ENCODE data around the gene SORCS2. TPM values are rescaled to one million over a fixed set of nuclear protein-coding genes. Genes with fewer than 3 reads are reported as not detected.

The SORCS2 gene
- total and polyA plus RNA-seq, 12 donors, result 0.67 to 15.5 (median 1.3) TPM

GRCh38 chr4:7610022-7610670 lies 417.8 kb downstream of the SORCS2 start:
- intact Hi-C loops (cut with DNase I), result no loop called here
- Histone ChIP-seq H3K27ac (no peak overlapping the region), H3K36me3 (replicated peaks in 1 of 2) (no peaks in the 10 kb centered on the region), H3K9me3 (replicated peaks in 1 of 3) (no peaks in the 10 kb centered on the region), H3K4me1 (replicated peaks in 1 of 2) (no peaks in the 10 kb centered on the region), H3K27me3 (no peaks in the 10 kb centered on the region), H3K4me3 (no peak overlapping the region)
- no peak for TF ChIP-seq CTCF (IDR thresholded peaks at IDR 0.05)
- TF ChIP-seq POLR2A (IDR thresholded peaks at IDR 0.05), result no peak
- no peak for DNase-seq
- 72 to 79% (median 76%) methylated on average over 13 to 17 of the region's 17 CpGs for WGBS, 4 donors

GRCh38 chr4:7610841-7611240 lies 418.5 kb downstream of the SORCS2 start:
- Histone ChIP-seq H3K9me3 (replicated peaks in 1 of 3) (no peaks in the 10 kb centered on the region), H3K4me3 (no peak overlapping the region), H3K4me1 (replicated peaks in 1 of 2) (no peaks in the 10 kb centered on the region), H3K27ac (no peak overlapping the region), H3K36me3 (replicated peaks in 1 of 2) (no peaks in the 10 kb centered on the region), H3K27me3 (no peaks in the 10 kb centered on the region)
- intact Hi-C loops (cut with DNase I), result no loop called here
- DNase-seq, result no peak
- TF ChIP-seq CTCF (IDR thresholded peaks at IDR 0.05), result no peak
- no peak for TF ChIP-seq POLR2A (IDR thresholded peaks at IDR 0.05)
- 85 to 93% (median 88%) methylated on average over 2 to 8 of the region's 8 CpGs for WGBS, 4 donors

GRCh38 chr4:7612311-7612897 lies 420.1 kb downstream of the SORCS2 start:
- intact Hi-C loops (cut with DNase I), result no loop called here
- H3K9me3 ChIP-seq (replicated peaks in 1 of 3), result no peaks in the 10 kb centered on the region
- 83 to 92% (median 87%) methylated on average over 9 to 16 of the region's 16 CpGs for WGBS, 4 donors
- no peak overlapping the region for H3K4me3 ChIP-seq
- DNase-seq, result no peak
- no peaks in the 10 kb centered on the region for H3K4me1 ChIP-seq (replicated peaks in 1 of 2)
- no peak overlapping the region for H3K27ac ChIP-seq
- H3K36me3 ChIP-seq (replicated peaks in 1 of 2), result no peaks in the 10 kb centered on the region
- no peaks in the 10 kb centered on the region for H3K27me3 ChIP-seq
- no peak for TF ChIP-seq POLR2A (IDR thresholded peaks at IDR 0.05)
- TF ChIP-seq CTCF (IDR thresholded peaks at IDR 0.05), result no peak

GRCh38 chr4:7614350-7614949 lies 422.1 kb downstream of the SORCS2 start:
- no peaks in the 10 kb centered on the region for H3K9me3 ChIP-seq (replicated peaks in 1 of 3)
- DNase-seq, result no peak
- no peak overlapping the region for H3K27ac ChIP-seq
- 94 to 100% (median 97%) methylated on average over 1 of the region's 1 CpG for WGBS, 4 donors
- TF ChIP-seq CTCF (IDR thresholded peaks at IDR 0.05) (no peak), POLR2A (IDR thresholded peaks at IDR 0.05) (no peak)
- intact Hi-C loops (cut with DNase I), result no loop called here
- no peaks in the 10 kb centered on the region for H3K36me3 ChIP-seq (replicated peaks in 1 of 2)
- H3K4me3 ChIP-seq, result no peak overlapping the region
- H3K27me3 ChIP-seq, result no peaks in the 10 kb centered on the region
- no peaks in the 10 kb centered on the region for H3K4me1 ChIP-seq (replicated peaks in 1 of 2)
